OCI-LY1 (cell line): ENCODE measurements around the gene LCORL.

Experiments used
- EZH2 ChIP-seq: fragments of 200-600 bp; sonication (generic), shearing (Covaris generic); IDR thresholded peaks from 2 replicates; pipeline ENCODE4 v1.8.0; 2017; ENCODE audit warnings: borderline replicate concordance, mixed run types, mild to moderate bottlenecking, antibody characterized with exemption, low read length, moderate library complexity, mixed read lengths
- TF ChIP-seq, protein P1 (sequence below): fragments of 200-600 bp; sonication (generic), shearing (Covaris generic); IDR thresholded peaks from 2 replicates; pipeline ENCODE4 v1.5.1; 2017; ENCODE audit warnings: mild to moderate bottlenecking, antibody characterized with exemption, low read length, moderate library complexity, mixed read lengths

DNA sequence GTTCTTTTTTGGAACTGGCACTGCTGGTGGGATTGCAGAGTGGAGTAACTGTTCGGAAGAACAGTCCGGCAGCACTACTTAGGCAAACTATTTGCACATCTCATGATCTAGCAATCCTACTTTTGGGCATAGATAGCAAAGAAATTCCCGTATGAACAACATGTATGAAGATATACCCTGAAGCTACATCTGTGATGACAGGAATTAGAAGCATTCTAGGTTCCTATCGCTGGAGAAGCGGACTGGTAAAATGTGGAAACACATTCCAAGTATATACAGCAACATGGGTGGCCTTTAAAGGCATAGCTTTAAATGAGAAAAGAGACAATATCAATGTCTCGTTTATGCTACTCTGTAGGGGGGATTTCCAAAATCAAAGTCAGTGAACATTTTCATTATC lies 214.1 kb downstream of the LCORL start:
- TF ChIP-seq, protein P1, sequence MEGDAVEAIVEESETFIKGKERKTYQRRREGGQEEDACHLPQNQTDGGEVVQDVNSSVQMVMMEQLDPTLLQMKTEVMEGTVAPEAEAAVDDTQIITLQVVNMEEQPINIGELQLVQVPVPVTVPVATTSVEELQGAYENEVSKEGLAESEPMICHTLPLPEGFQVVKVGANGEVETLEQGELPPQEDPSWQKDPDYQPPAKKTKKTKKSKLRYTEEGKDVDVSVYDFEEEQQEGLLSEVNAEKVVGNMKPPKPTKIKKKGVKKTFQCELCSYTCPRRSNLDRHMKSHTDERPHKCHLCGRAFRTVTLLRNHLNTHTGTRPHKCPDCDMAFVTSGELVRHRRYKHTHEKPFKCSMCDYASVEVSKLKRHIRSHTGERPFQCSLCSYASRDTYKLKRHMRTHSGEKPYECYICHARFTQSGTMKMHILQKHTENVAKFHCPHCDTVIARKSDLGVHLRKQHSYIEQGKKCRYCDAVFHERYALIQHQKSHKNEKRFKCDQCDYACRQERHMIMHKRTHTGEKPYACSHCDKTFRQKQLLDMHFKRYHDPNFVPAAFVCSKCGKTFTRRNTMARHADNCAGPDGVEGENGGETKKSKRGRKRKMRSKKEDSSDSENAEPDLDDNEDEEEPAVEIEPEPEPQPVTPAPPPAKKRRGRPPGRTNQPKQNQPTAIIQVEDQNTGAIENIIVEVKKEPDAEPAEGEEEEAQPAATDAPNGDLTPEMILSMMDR, result no peak
- no peak for TF ChIP-seq EZH2
